GM19463 (cell line): ENCODE results near the gene ASCC1.

Source experiments
- ATAC-seq: cut with Tn5 transposase; IDR thresholded peaks from one replicate; pipeline ENCODE4 v1.9.1; 2021; ENCODE audit warnings: mild to moderate bottlenecking, moderate library complexity; ENCODE audit not compliant: unreplicated experiment

ASCC1 gene

DNA sequence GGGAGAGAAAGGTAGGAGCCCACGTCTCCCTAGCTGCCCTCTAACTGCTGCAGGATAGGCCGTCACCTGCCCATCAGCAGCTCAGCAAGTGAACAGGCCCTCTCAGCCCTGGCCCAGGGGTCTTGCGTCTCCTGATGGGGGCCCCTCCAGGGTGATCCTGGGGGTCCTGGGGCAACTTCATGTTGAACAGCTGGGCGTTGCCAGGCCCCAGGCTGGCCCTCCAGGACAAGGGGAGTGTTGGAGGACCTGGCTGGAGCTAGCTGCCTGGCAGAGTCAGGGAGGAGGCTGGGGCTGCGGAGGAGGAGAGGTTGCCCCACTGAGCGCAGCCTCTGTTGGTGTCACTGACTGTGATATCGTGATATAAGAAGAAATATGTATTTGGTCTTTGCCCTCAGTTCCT, 162.4 kb downstream of the ASCC1 start:
- ATAC-seq: no peak

DNA sequence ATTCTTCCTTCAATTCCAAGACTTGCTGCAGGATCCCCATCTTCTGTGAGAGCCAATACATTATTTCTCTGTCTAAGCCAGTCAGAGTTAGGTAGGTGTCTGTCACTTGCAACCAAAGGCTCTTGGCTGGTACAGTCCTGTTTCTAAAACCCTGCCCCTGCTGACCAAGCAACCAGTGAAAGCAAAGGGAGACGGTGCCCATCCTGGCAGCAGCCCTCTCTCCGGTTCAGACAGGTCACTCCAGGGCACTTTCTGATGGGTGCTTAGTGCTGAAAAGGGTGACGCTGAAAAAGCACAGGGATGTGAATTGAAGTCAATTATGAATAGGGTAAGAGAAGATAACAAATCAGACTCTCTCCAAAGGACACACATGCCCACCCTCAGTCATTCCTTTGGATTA, 165.2 kb downstream of the ASCC1 start:
- ATAC-seq: no peak

DNA sequence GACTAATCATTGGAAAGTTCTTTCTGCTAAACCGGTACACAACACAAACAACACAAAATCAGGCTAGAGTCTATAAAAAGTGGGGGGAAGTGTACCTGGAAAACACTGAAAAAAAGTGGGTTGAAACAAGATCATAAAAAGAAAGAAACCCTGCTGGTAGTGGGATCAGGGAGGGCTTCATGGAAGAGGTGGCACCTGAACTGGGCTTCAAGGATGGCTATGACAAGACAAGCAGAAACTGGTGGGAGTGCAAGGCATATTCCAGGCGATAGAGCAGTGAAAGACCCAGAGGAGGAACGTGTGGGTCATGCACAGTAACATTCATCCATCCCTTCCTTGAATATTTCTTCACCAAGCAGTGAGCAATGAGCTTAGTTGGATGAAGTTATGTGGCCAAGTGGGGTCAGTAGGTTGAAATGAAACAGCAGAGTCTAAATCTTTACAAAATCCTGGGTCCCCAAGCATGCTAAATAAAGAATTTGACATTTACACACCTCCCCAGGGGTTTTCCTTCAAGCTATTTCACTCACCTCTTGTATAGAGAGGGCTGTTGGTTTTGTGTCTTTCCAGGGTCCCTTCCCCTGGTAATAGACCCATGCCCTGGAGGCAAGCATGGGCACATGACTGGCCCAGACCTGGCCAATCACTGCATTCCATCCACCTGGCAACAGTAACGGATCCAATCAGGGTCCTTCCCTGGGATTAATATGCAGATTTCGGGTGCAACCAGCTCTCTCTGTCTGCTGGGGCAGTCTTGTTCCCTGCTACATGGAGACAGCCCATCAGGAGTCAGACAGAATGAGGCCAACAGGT, 165.9 kb downstream of the ASCC1 start:
- no peak for ATAC-seq

DNA sequence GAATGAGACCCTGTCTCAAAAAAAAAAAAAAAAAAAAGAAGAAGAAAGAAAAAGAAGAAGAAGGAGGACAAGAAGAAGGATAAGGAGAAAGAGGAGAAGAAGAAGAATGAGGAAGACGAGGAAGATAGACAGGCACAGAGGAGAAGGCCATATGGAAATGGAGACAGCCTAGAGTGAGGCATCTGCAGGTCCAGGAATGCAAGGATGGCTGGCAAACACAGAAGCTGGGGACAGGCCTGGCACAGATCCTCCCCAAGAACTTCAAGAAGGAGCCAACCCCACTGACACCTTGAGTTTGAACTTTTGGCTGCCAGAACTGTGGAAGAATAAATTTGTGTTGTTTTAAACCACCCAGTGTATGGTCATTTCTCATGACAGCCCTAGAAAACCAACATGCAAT, 166.6 kb downstream of the ASCC1 start:
- ATAC-seq: no peak

DNA sequence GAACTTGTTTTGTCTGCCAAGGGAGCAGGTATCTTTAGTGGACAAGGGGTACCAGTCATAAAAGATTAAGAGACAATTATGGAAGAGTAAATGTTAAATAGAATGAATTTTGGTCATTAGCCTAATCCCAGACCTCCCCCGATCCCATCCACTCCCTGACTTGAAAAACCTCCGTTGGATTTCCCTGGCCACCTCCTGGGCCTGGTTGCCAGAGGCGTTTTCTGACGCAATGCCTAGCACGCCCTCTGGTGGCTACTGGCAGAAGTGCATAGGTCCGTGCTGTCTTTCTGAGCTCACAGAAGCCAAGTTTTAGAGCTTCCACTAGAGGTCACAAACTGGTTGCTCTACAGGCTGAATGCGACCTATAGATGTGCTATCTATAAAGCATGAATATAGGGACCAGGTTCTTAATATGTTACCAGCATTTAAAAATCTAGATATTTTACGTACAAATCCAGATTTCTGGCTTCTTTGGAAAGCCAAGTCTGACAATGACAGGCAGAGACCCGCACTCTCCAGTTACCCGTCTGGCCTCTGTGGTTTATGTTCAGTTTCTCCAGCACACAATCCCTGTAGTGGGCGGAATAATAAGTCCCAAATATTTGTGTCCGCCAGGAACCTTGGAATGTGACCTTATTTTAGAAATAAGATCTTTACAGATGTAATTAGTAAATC, 167.5 kb downstream of the ASCC1 start:
- peak; percentile 56 for ATAC-seq
